ENCODE data around the gene PARK7.

DNA sequence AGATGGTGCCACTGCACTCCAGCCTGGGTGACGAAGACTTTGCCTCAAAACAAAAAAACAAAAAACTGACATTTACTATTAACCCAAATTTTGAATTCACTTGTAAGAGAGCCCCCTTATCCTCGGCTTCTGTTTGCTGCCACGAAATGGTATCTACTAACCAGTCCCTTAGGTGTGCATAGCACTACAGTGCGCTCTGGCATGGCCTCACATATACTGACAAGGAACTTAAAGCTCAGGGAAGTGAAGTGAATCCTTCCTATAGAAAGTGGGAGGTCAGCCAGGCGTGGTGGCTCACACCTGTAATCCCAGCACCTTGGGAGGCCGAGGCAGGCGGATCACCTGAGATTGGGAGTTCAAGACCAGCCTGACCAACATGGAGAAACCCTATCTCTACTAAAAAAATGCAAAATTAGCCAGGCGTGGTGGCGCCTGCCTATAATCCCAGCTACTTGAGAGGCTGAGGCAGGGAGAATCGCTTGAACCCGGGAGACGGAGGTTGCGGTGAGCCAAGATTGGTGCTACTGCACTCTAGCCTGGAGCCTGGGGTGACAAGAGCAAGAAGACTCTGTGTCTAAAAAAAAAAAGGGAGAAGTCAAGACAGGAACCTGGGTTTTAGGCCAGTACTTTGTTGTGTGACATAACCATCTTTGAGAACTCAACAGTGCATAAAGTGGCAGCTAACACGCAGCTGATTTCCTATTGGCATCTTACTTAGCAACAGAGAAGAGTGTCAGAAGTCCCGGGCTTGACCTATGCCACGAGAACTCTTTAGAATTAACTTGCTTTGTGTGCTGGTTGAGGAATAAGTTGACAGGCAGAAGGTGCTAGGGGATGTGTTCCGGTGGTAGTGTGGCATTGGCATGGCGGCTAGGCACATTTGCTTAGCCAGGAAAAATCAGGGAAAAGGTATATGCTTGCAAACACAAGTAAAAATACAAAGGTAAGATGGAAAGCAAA is 47.8 kb downstream of the PARK7 start:
- TF ChIP-seq POLR2AphosphoS5 (IDR thresholded peaks at IDR 0.05; ENCODE audit: low read depth, low read length) (no peak; the same call in none of the 2 replicates), TAF1 (IDR thresholded peaks at IDR 0.05; ENCODE audit: borderline replicate concordance, insufficient read depth, low read length) (no peak), SIN3A (IDR thresholded peaks at IDR 0.05; ENCODE audit: borderline replicate concordance, insufficient read depth, low read length) (no peak)
- TF ChIP-seq, protein P1, sequence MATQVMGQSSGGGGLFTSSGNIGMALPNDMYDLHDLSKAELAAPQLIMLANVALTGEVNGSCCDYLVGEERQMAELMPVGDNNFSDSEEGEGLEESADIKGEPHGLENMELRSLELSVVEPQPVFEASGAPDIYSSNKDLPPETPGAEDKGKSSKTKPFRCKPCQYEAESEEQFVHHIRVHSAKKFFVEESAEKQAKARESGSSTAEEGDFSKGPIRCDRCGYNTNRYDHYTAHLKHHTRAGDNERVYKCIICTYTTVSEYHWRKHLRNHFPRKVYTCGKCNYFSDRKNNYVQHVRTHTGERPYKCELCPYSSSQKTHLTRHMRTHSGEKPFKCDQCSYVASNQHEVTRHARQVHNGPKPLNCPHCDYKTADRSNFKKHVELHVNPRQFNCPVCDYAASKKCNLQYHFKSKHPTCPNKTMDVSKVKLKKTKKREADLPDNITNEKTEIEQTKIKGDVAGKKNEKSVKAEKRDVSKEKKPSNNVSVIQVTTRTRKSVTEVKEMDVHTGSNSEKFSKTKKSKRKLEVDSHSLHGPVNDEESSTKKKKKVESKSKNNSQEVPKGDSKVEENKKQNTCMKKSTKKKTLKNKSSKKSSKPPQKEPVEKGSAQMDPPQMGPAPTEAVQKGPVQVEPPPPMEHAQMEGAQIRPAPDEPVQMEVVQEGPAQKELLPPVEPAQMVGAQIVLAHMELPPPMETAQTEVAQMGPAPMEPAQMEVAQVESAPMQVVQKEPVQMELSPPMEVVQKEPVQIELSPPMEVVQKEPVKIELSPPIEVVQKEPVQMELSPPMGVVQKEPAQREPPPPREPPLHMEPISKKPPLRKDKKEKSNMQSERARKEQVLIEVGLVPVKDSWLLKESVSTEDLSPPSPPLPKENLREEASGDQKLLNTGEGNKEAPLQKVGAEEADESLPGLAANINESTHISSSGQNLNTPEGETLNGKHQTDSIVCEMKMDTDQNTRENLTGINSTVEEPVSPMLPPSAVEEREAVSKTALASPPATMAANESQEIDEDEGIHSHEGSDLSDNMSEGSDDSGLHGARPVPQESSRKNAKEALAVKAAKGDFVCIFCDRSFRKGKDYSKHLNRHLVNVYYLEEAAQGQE (IDR thresholded peaks at IDR 0.05; ENCODE audit: insufficient read depth in 1 of 2, low read depth in 2 of 2, low read length in 2 of 2): no peak

Data from PFSK-1 (cell line).